CD8-positive, alpha-beta memory T cell (primary cell): ENCODE results near the gene EIF4H. TPM values are rescaled to one million over a fixed set of nuclear protein-coding genes. Genes with fewer than 3 reads are reported as not detected.

Experiments
- CTCF ChIA-PET: fragments of 350-600 bp; sonication (Branson Sonifier 250); formaldehyde crosslinking; loops from one replicate; lab custom pipeline; 2021; ENCODE audit warnings: antibody characterized with exemption; lab: Charles Lee
- POLR2A ChIA-PET: fragments of 350-600 bp; sonication (Branson Sonifier 250); formaldehyde crosslinking; loops from one replicate; lab custom pipeline; 2021; ENCODE audit warnings: antibody characterized with exemption; lab: Charles Lee
- DNase-seq, 5 donors: peaks; one replicate each; pipeline versions ENCODE4 v3.0.0 to v3.0.0-alpha.2; 2020 to 2022; ENCODE audit warnings: mixed read lengths in 1 of 5
- H3K27ac ChIP-seq: one replicate; pipeline ENCODE4 v1.7.0; 2013; ENCODE audit warnings: low read depth, mild to moderate bottlenecking, low read length, moderate library complexity
- H3K27me3 ChIP-seq: 2 replicates; pipeline ENCODE4 v1.7.0; 2013; ENCODE audit warnings: low read length, mild to moderate bottlenecking; ENCODE audit not compliant: insufficient read depth, poor library complexity, severe bottlenecking
- H3K36me3 ChIP-seq: 2 replicates; pipeline ENCODE4 v1.7.0; 2013; ENCODE audit warnings: mild to moderate bottlenecking, low read length, moderate library complexity; ENCODE audit not compliant: insufficient read depth
- H3K4me1 ChIP-seq: 2 replicates; pipeline ENCODE4 v1.7.0; 2013; ENCODE audit warnings: mild to moderate bottlenecking, low read length, moderate library complexity; ENCODE audit not compliant: insufficient read depth
- H3K4me3 ChIP-seq: 2 replicates; pipeline ENCODE4 v1.7.0; 2013; ENCODE audit warnings: mild to moderate bottlenecking, low read length
- H3K9me3 ChIP-seq: 2 replicates; pipeline ENCODE4 v1.7.0; 2013; ENCODE audit warnings: mild to moderate bottlenecking, low read length
- H3K27ac Mint-ChIP-seq, 8 donors: one replicate each; pipeline ENCODE4 v1.8.0; 2020 to 2021; ENCODE audit warnings: mixed read lengths in 8 of 8, mild to moderate bottlenecking in 6 of 8, inconsistent platforms in 3 of 8, moderate library complexity in 3 of 8
- H3K27me3 Mint-ChIP-seq, 2 donors: one replicate each; pipeline ENCODE4 v1.8.0; 2020 to 2021; ENCODE audit warnings: mixed read lengths in 2 of 2, mild to moderate bottlenecking in 1 of 2, moderate library complexity in 1 of 2
- H3K36me3 Mint-ChIP-seq, 3 donors: one replicate each; pipeline ENCODE4 v1.8.0; 2020 to 2021; ENCODE audit warnings: mixed read lengths in 3 of 3, inconsistent platforms in 1 of 3, mild to moderate bottlenecking in 1 of 3
- H3K4me1 Mint-ChIP-seq, 3 donors: one replicate each; pipeline ENCODE4 v1.8.0; 2020 to 2021; ENCODE audit warnings: mixed read lengths in 3 of 3, inconsistent platforms in 1 of 3, mild to moderate bottlenecking in 1 of 3
- H3K4me3 Mint-ChIP-seq, 7 donors: one replicate each; pipeline ENCODE4 v1.8.0; 2020 to 2021; ENCODE audit warnings: mixed read lengths in 7 of 7, mild to moderate bottlenecking in 6 of 7, moderate library complexity in 4 of 7, inconsistent platforms in 2 of 7
- H3K9me3 Mint-ChIP-seq, 5 donors: one replicate each; pipeline ENCODE4 v1.8.0; 2020 to 2022; ENCODE audit warnings: mixed read lengths in 5 of 5, mild to moderate bottlenecking in 3 of 5, moderate library complexity in 2 of 5, inconsistent platforms in 1 of 5
- polyA plus RNA-seq: library from polyadenylated mRNA; unstranded; fragments of 300-500 nt; fragmentation: Illumina TruSeq; gene quantifications from one replicate; pipeline ENCODE4 v1.2.3, GENCODE V29; 2021
- total RNA-seq, 2 experiments: library from RNA; stranded (reverse); gene quantifications; one replicate each; pipeline ENCODE4 v1.2.3, GENCODE V29; 2021

The EIF4H gene
- total and polyA plus RNA-seq, 3 experiments from 2014 or later, result 207 to 349 (median 346) TPM

GRCh38 chr7:74228951-74229900, 55.1 kb downstream of the EIF4H start:
- no peaks in the 10 kb centered on the region for H3K4me1 ChIP-seq

GRCh38 chr7:74230446-74231231, 56.5 kb downstream of the EIF4H start:
- H3K36me3 Mint-ChIP-seq, result peaks cover 0 to 46% (median 12%) of the 10 kb centered on the region in 3 donors
- H3K4me3 ChIP-seq, result no peak overlapping the region
- H3K9me3 ChIP-seq, result no peaks in the 10 kb centered on the region
- H3K27me3 ChIP-seq, result no peaks in the 10 kb centered on the region
- H3K4me3 Mint-ChIP-seq, result no peak overlapping the region
- no peaks in the 10 kb centered on the region for H3K9me3 Mint-ChIP-seq
- ChIA-PET POLR2A (no interaction called here), CTCF (interaction anchor here (2.2 kb wide), 1 partner anchor 24 kb away, joined by 7 read pairs; no protein-coding TSS in a partner anchor)
- DNase-seq, result no peak
- H3K36me3 ChIP-seq, result no peaks in the 10 kb centered on the region
- no peaks in the 10 kb centered on the region for H3K27me3 Mint-ChIP-seq
- H3K4me1 ChIP-seq, result no peaks in the 10 kb centered on the region
- peak overlapping the region in 2 of 8 donors; percentile 29 to 74 for H3K27ac Mint-ChIP-seq
- peaks cover 7 to 9% (median 8%) of the 10 kb centered on the region in 3 donors for H3K4me1 Mint-ChIP-seq
- no peak overlapping the region for H3K27ac ChIP-seq

More at GRCh38 chr7:74228951-74229900, 55.1 kb downstream of the EIF4H start:
- H3K4me1 Mint-ChIP-seq, result peaks cover 4 to 8% (median 5%) of the 10 kb centered on the region in 3 donors
- H3K36me3 Mint-ChIP-seq, result peaks cover 0 to 37% (median 10%) of the 10 kb centered on the region in 3 donors
- no peak overlapping the region for H3K4me3 Mint-ChIP-seq
- no peaks in the 10 kb centered on the region for H3K9me3 Mint-ChIP-seq
- H3K9me3 ChIP-seq, result no peaks in the 10 kb centered on the region
- H3K27me3 ChIP-seq, result no peaks in the 10 kb centered on the region
- H3K27ac Mint-ChIP-seq, result peak overlapping the region in 3 of 8 donors; percentile 9 to 64 (median 10)
- no peak overlapping the region for H3K27ac ChIP-seq
- no peak overlapping the region for H3K4me3 ChIP-seq
- CTCF ChIA-PET, result interaction anchor here (1.2 kb wide), 1 partner anchor 23 kb away, joined by 4 read pairs; no protein-coding TSS in a partner anchor
- no peaks in the 10 kb centered on the region for H3K27me3 Mint-ChIP-seq
- H3K36me3 ChIP-seq, result no peaks in the 10 kb centered on the region
- POLR2A ChIA-PET, result no interaction called here
- no peak for DNase-seq

GRCh38 chr7:74231232-74231590, 57.1 kb downstream of the EIF4H start:
- Mint-ChIP-seq H3K4me1 (peaks cover 8 to 10% (median 9%) of the 10 kb centered on the region in 3 donors), H3K36me3 (peaks cover 0 to 49% (median 12%) of the 10 kb centered on the region in 3 donors), H3K9me3 (no peaks in the 10 kb centered on the region), H3K27me3 (no peaks in the 10 kb centered on the region), H3K27ac (peak overlapping the region in 1 of 8 donors; percentile 74), H3K4me3 (peak overlapping the region in 1 of 7 donors; percentile 9)
- Histone ChIP-seq H3K4me3 (no peak overlapping the region), H3K36me3 (no peaks in the 10 kb centered on the region), H3K27ac (no peak overlapping the region), H3K27me3 (no peaks in the 10 kb centered on the region), H3K9me3 (no peaks in the 10 kb centered on the region), H3K4me1 (no peaks in the 10 kb centered on the region)
- ChIA-PET POLR2A (no interaction called here), CTCF (interaction anchor here (2.2 kb wide), 1 partner anchor 25 kb away, joined by 7 read pairs; no protein-coding TSS in a partner anchor)
- peak in 1 of 5 donors; percentile 12 for DNase-seq

- CTCF ChIA-PET, result no interaction called here
- no peaks in the 10 kb centered on the region for H3K4me1 ChIP-seq
Measured at GRCh38 chr7:74233655-74234285, 59.6 kb downstream of the EIF4H start.

GRCh38 chr7:74235518-74236268, 61.5 kb downstream of the EIF4H start:
- no peak overlapping the region for H3K4me3 ChIP-seq
- Mint-ChIP-seq H3K36me3 (peaks cover 0 to 70% (median 23%) of the 10 kb centered on the region in 3 donors), H3K4me3 (no peak overlapping the region), H3K27me3 (no peaks in the 10 kb centered on the region), H3K9me3 (no peaks in the 10 kb centered on the region), H3K4me1 (peaks cover 4 to 5% (median 4%) of the 10 kb centered on the region in 3 donors), H3K27ac (peak overlapping the region in 2 of 8 donors; percentile 54 to 60)
- no peaks in the 10 kb centered on the region for H3K4me1 ChIP-seq
- H3K27me3 ChIP-seq, result no peaks in the 10 kb centered on the region
- H3K36me3 ChIP-seq, result peaks cover 12% of the 10 kb centered on the region
- DNase-seq, result no peak
- no peaks in the 10 kb centered on the region for H3K9me3 ChIP-seq
- H3K27ac ChIP-seq, result no peak overlapping the region
- POLR2A ChIA-PET, result no interaction called here
- CTCF ChIA-PET, result no interaction called here

More at GRCh38 chr7:74233655-74234285, 59.6 kb downstream of the EIF4H start:
- no peak for DNase-seq
- no peaks in the 10 kb centered on the region for H3K9me3 Mint-ChIP-seq
- H3K27ac Mint-ChIP-seq, result no peak overlapping the region
- peaks cover 0 to 69% (median 21%) of the 10 kb centered on the region in 3 donors for H3K36me3 Mint-ChIP-seq
- Histone ChIP-seq H3K9me3 (no peaks in the 10 kb centered on the region), H3K27me3 (no peaks in the 10 kb centered on the region), H3K27ac (no peak overlapping the region), H3K4me3 (no peak overlapping the region), H3K36me3 (peaks cover 8% of the 10 kb centered on the region)
- peaks cover 4 to 5% (median 4%) of the 10 kb centered on the region in 3 donors for H3K4me1 Mint-ChIP-seq
- POLR2A ChIA-PET, result no interaction called here
- H3K27me3 Mint-ChIP-seq, result no peaks in the 10 kb centered on the region
- H3K4me3 Mint-ChIP-seq, result no peak overlapping the region

DNA sequence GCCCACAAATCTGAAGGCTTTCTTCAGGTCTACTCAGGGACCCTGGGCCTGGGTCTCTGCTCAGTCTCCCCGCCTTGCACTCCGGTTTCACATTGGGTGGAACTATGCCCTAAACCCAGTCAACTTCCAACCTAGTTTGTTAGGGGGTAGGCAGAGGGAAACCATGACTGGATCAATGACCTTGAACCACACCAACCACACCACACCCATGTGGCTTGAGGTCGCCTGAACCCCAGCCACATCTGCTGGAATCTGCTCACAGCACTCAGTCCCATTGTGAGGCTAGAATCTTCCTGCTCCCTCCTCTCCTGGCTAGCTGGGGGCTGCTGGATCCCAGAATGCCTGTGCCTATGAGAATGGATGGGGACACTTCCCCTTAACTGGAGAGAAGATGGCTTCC, 62.1 kb downstream of the EIF4H start:
- H3K9me3 Mint-ChIP-seq, result no peaks in the 10 kb centered on the region
- ChIA-PET POLR2A (interaction anchor here (0.9 kb wide), 1 partner anchor 21 kb away, joined by 4 read pairs; no protein-coding TSS in a partner anchor), CTCF (no interaction called here)
- peak overlapping the region in 1 of 8 donors; percentile 29 for H3K27ac Mint-ChIP-seq
- H3K4me3 ChIP-seq, result no peak overlapping the region
- H3K9me3 ChIP-seq, result no peaks in the 10 kb centered on the region
- H3K27me3 Mint-ChIP-seq, result no peaks in the 10 kb centered on the region
- H3K36me3 ChIP-seq, result peaks cover 12% of the 10 kb centered on the region
- H3K27ac ChIP-seq, result no peak overlapping the region
- no peak overlapping the region for H3K4me3 Mint-ChIP-seq
- peaks cover 3 to 5% (median 4%) of the 10 kb centered on the region in 3 donors for H3K4me1 Mint-ChIP-seq
- no peaks in the 10 kb centered on the region for H3K4me1 ChIP-seq
- no peak for DNase-seq
- peaks cover 1 to 71% (median 23%) of the 10 kb centered on the region in 3 donors for H3K36me3 Mint-ChIP-seq
- no peaks in the 10 kb centered on the region for H3K27me3 ChIP-seq

- Histone ChIP-seq H3K27me3 (no peaks in the 10 kb centered on the region), H3K4me1 (no peaks in the 10 kb centered on the region), H3K27ac (no peak overlapping the region), H3K9me3 (no peaks in the 10 kb centered on the region), H3K36me3 (peaks cover 18% of the 10 kb centered on the region), H3K4me3 (no peak overlapping the region)
- ChIA-PET CTCF (interaction anchor here (0.9 kb wide), 1 partner anchor 14 kb away, joined by 3 read pairs; no protein-coding TSS in a partner anchor), POLR2A (no interaction called here)
- no peak overlapping the region for H3K27ac Mint-ChIP-seq
- H3K9me3 Mint-ChIP-seq, result no peaks in the 10 kb centered on the region
- DNase-seq, result no peak
- H3K27me3 Mint-ChIP-seq, result no peaks in the 10 kb centered on the region
- H3K36me3 Mint-ChIP-seq, result peaks cover 3 to 75% (median 25%) of the 10 kb centered on the region in 3 donors
- peaks cover 2 to 4% (median 3%) of the 10 kb centered on the region in 3 donors for H3K4me1 Mint-ChIP-seq
- H3K4me3 Mint-ChIP-seq, result no peak overlapping the region
Measured at GRCh38 chr7:74240482-74240881, 66.3 kb downstream of the EIF4H start.
